Esophagus muscularis mucosa (tissue), 4 donors: ENCODE data around the gene PUDP. TPM values are rescaled to one million over a fixed set of nuclear protein-coding genes. Genes with fewer than 3 reads are reported as not detected.
"Not testable (repeated sequence)": the region's sequence is repeated elsewhere in the genome, so short reads cannot be mapped to it uniquely, and the experiment has no call there.

Source experiments
- DNase-seq: peaks from one replicate; pipeline ENCODE4 v3.0.0-alpha.2; 2017; ENCODE audit errors: extremely low spot score
- H3K27ac ChIP-seq, 4 donors: fragments of 200-600 bp; sonication (generic); replicated peaks in 1 of 4; 1 replicate in 3 of 4; 2 replicates in 1 of 4; pipeline ENCODE4 v1.5.1; 2016 to 2019; ENCODE audit warnings: mild to moderate bottlenecking in 1 of 4
- H3K27me3 ChIP-seq, 4 donors: fragments of 200-600 bp; sonication (generic); one replicate each; pipeline versions ENCODE4 v1.5.1 to v1.6.0; 2016 to 2019
- H3K36me3 ChIP-seq, 4 donors: fragments of 200-600 bp; sonication (generic); one replicate each; pipeline ENCODE4 v1.5.1; 2016 to 2019
- H3K4me1 ChIP-seq, 4 donors: fragments of 200-600 bp; sonication (generic); one replicate each; pipeline ENCODE4 v1.5.1; 2016 to 2019
- H3K4me3 ChIP-seq, 4 donors: fragments of 200-600 bp; sonication (generic); 1 replicate in 2 of 4; 2 replicates in 2 of 4; pipeline ENCODE4 v1.5.1; 2016 to 2019; ENCODE audit warnings: mild to moderate bottlenecking in 4 of 4, moderate library complexity in 1 of 4
- H3K9me3 ChIP-seq, 4 donors: fragments of 200-600 bp; sonication (generic); 1 replicate in 3 of 4; 2 replicates in 1 of 4; pipeline ENCODE4 v1.5.1; 2016 to 2019
- CTCF ChIP-seq, 3 experiments: fragments of 200-600 bp in 2 of 3; fragments of 450-650 bp in 1 of 3; sonication (generic) in 2 of 3; IDR thresholded peaks; one replicate each; pipeline ENCODE4 v1.5.1; 2017 to 2019; ENCODE audit warnings: antibody characterized with exemption in 3 of 3, mild to moderate bottlenecking in 2 of 3, moderate library complexity in 1 of 3
- EP300 ChIP-seq: sonication (generic); formaldehyde crosslinking; IDR thresholded peaks from one replicate; pipeline ENCODE4 v1.6.1; 2017; ENCODE audit warnings: antibody characterized with exemption
- POLR2A ChIP-seq: fragments of 450-650 bp; IDR thresholded peaks from one replicate; pipeline ENCODE4 v1.6.1; 2017; ENCODE audit warnings: antibody characterized with exemption, moderate library complexity, mild to moderate bottlenecking, low read depth
- POLR2AphosphoS5 ChIP-seq, 2 donors: sonication (generic); formaldehyde crosslinking; IDR thresholded peaks; one replicate each; pipeline ENCODE4 v1.6.1; 2017; ENCODE audit warnings: antibody characterized with exemption in 2 of 2
- WGBS: methylation state at CpG from one replicate; pipeline ENCODE4 v1.1.5; 2018; 5-methylcytosine and 5-hydroxymethylcytosine counted together
- intact Hi-C: fragments of 100-400 bp; cut with DNase I; formaldehyde crosslinking; loops from one replicate; pipeline ENCODE4 v1.15.1; 2023
- total RNA-seq, 4 donors: library from RNA; depleted of rRNA; stranded (reverse); fragments of >200 nt; gene quantifications; one replicate each; pipeline versions ENCODE4 v1.1.0 to v1.2.1, GENCODE V29; 2016

Gene PUDP
- total RNA-seq, 4 donors from 2014 or later = 5.6 to 14.2 (median 9.1) TPM

GRCh38 chrX:7102119-7102518 lies 45.8 kb downstream of the PUDP start:
- Histone ChIP-seq H3K27ac (no peak overlapping the region), H3K27me3 (no peaks in the 10 kb centered on the region), H3K4me3 (no peak overlapping the region), H3K36me3 (peaks cover 0 to 14% (median 9%) of the 10 kb centered on the region in 4 donors), H3K9me3 (no peaks in the 10 kb centered on the region), H3K4me1 (no peaks in the 10 kb centered on the region)
- intact Hi-C loops = no loop called here
- DNase-seq = no peak
- WGBS = 96% methylated on average over 3 of the region's 3 CpGs
- TF ChIP-seq CTCF (IDR thresholded peaks at IDR 0.05) (no peak), EP300 (no peak), POLR2A (no peak), POLR2AphosphoS5 (IDR thresholded peaks at IDR 0.05) (no peak)

- Histone ChIP-seq H3K9me3 (no peaks in the 10 kb centered on the region), H3K4me1 (no peaks in the 10 kb centered on the region), H3K36me3 (peaks cover 0 to 15% (median 6%) of the 10 kb centered on the region in 4 donors), H3K4me3 (no peak overlapping the region), H3K27ac (no peak overlapping the region), H3K27me3 (no peaks in the 10 kb centered on the region)
- no peak for DNase-seq
- TF ChIP-seq EP300 = no peak
- no peak for TF ChIP-seq POLR2AphosphoS5 (IDR thresholded peaks at IDR 0.05)
- TF ChIP-seq POLR2A = no peak
- no peak for TF ChIP-seq CTCF (IDR thresholded peaks at IDR 0.05)
- intact Hi-C loops = no loop called here
- 93% methylated on average over 7 of the region's 7 CpGs for WGBS
These were observed 47.9 kb downstream of the PUDP start for GRCh38 chrX:7100022-7100421.

GRCh38 chrX:7095657-7096056 lies 52.3 kb downstream of the PUDP start:
- H3K4me1 ChIP-seq, H3K4me3 ChIP-seq, H3K9me3 ChIP-seq, intact Hi-C loops, H3K27ac ChIP-seq, H3K27me3 ChIP-seq, DNase-seq: not testable (repeated sequence)
- peaks cover 0 to 19% (median 0%) of the 10 kb centered on the region in 4 donors for H3K36me3 ChIP-seq
- 100% methylated on average over 2 of the region's 2 CpGs for WGBS

GRCh38 chrX:7093305-7093704 lies 54.6 kb downstream of the PUDP start:
- DNase-seq = no peak
- intact Hi-C loops = no loop called here
- Histone ChIP-seq H3K4me1 (no peaks in the 10 kb centered on the region), H3K9me3 (no peaks in the 10 kb centered on the region), H3K27ac (no peak overlapping the region), H3K36me3 (peaks cover 0 to 15% (median 0%) of the 10 kb centered on the region in 4 donors), H3K4me3 (no peak overlapping the region), H3K27me3 (no peaks in the 10 kb centered on the region)
- TF ChIP-seq POLR2A = no peak
- no peak for TF ChIP-seq POLR2AphosphoS5 (IDR thresholded peaks at IDR 0.05)
- TF ChIP-seq EP300 = no peak
- no peak for TF ChIP-seq CTCF (IDR thresholded peaks at IDR 0.05)
- WGBS = 94% methylated on average over 6 of the region's 6 CpGs

GRCh38 chrX:7092543-7092942 lies 55.4 kb downstream of the PUDP start:
- DNase-seq = no peak
- Histone ChIP-seq H3K9me3 (no peaks in the 10 kb centered on the region), H3K27ac (no peak overlapping the region), H3K36me3 (peaks cover 0 to 9% (median 0%) of the 10 kb centered on the region in 4 donors), H3K4me1 (no peaks in the 10 kb centered on the region), H3K27me3 (no peaks in the 10 kb centered on the region), H3K4me3 (no peak overlapping the region)
- TF ChIP-seq EP300 (no peak), POLR2AphosphoS5 (IDR thresholded peaks at IDR 0.05) (no peak)
- 100% methylated on average over 4 of the region's 4 CpGs for WGBS
- intact Hi-C loops = no loop called here

GRCh38 chrX:7091923-7092322 lies 56.0 kb downstream of the PUDP start:
- TF ChIP-seq CTCF (IDR thresholded peaks at IDR 0.05) (no peak), EP300 (no peak), POLR2AphosphoS5 (IDR thresholded peaks at IDR 0.05) (no peak), POLR2A (no peak)
- Histone ChIP-seq H3K4me1 (no peaks in the 10 kb centered on the region), H3K9me3 (no peaks in the 10 kb centered on the region), H3K27ac (no peak overlapping the region), H3K4me3 (no peak overlapping the region), H3K27me3 (no peaks in the 10 kb centered on the region), H3K36me3 (peaks cover 0 to 4% (median 0%) of the 10 kb centered on the region in 4 donors)
- intact Hi-C loops = no loop called here
- DNase-seq = no peak
- WGBS = 87% methylated on average over 4 of the region's 4 CpGs
